KMS-11 (cell line): ENCODE measurements around the gene COX18.

ENCODE experiments used
- H2AFZ ChIP-seq: fragments of 200-600 bp; sonication (generic); 2 replicates; pipeline ENCODE4 v1.6.1; 2016; ENCODE audit warnings: antibody characterized with exemption, mixed run types, low read depth
- H3K27ac ChIP-seq: fragments of 200-600 bp; sonication (generic); 2 replicates; pipeline ENCODE4 v1.6.1; 2016; ENCODE audit warnings: mild to moderate bottlenecking, mixed run types
- H3K27me3 ChIP-seq: fragments of 200-600 bp; sonication (generic); 2 replicates; pipeline ENCODE4 v1.6.1; 2017; ENCODE audit warnings: mild to moderate bottlenecking, low read depth, mixed run types, moderate library complexity; ENCODE audit not compliant: insufficient read depth
- H3K36me3 ChIP-seq: fragments of 200-600 bp; sonication (generic); 2 replicates; pipeline ENCODE4 v1.6.1; 2017; ENCODE audit warnings: mild to moderate bottlenecking, mixed run types; ENCODE audit not compliant: insufficient read depth
- H3K4me1 ChIP-seq: fragments of 200-600 bp; sonication (generic); 2 replicates; pipeline ENCODE4 v1.6.1; 2016; ENCODE audit warnings: mild to moderate bottlenecking, low read depth, mixed run types; ENCODE audit not compliant: poor library complexity, severe bottlenecking
- H3K4me2 ChIP-seq: fragments of 200-600 bp; sonication (generic); 2 replicates; pipeline ENCODE4 v1.7.0; 2016; ENCODE audit warnings: mild to moderate bottlenecking, mixed run types
- H3K4me3 ChIP-seq: fragments of 200-600 bp; sonication (generic); IDR thresholded peaks from 2 replicates; pipeline ENCODE4 v1.6.1; 2017; ENCODE audit warnings: low read depth, low read length, mixed read lengths; ENCODE audit not compliant: insufficient read depth
- H3K79me2 ChIP-seq: fragments of 200-600 bp; sonication (generic); 2 replicates; pipeline ENCODE4 v1.6.1; 2016; ENCODE audit warnings: low read depth, mixed run types; ENCODE audit not compliant: insufficient read depth
- H3K9ac ChIP-seq: fragments of 200-600 bp; sonication (generic); 2 replicates; pipeline ENCODE4 v1.6.1; 2016; ENCODE audit warnings: mild to moderate bottlenecking, mixed run types
- H4K20me1 ChIP-seq: fragments of 200-600 bp; sonication (generic); 2 replicates; pipeline ENCODE4 v1.6.1; 2016; ENCODE audit warnings: mild to moderate bottlenecking, mixed run types; ENCODE audit not compliant: insufficient read depth
- CTCF ChIP-seq: fragments of 200-600 bp; sonication (generic); conservative IDR thresholded peaks from 2 replicates; pipeline ENCODE4 v1.6.1; 2017; ENCODE audit warnings: low read depth, mild to moderate bottlenecking, antibody characterized with exemption, low read length, moderate library complexity, mixed read lengths

Gene COX18

GRCh38 chr4:73012673-73013072 is 56.8 kb downstream of the COX18 start:
- no peak for TF ChIP-seq CTCF
- Histone ChIP-seq H3K4me1 (no peaks in the 10 kb centered on the region), H4K20me1 (no peaks in the 10 kb centered on the region), H3K27me3 (no peaks in the 10 kb centered on the region), H3K36me3 (no peaks in the 10 kb centered on the region), H3K4me2 (no peak overlapping the region), H3K79me2 (no peaks in the 10 kb centered on the region), H3K4me3 (no peak overlapping the region), H3K27ac (no peak overlapping the region), H3K9ac (no peak overlapping the region), H2AFZ (no peak overlapping the region)

- Histone ChIP-seq H2AFZ (no peak overlapping the region), H3K4me1 (no peaks in the 10 kb centered on the region), H3K4me2 (no peak overlapping the region), H3K27me3 (no peaks in the 10 kb centered on the region), H3K79me2 (no peaks in the 10 kb centered on the region), H4K20me1 (no peaks in the 10 kb centered on the region), H3K9ac (no peak overlapping the region), H3K27ac (no peak overlapping the region), H3K4me3 (no peak overlapping the region), H3K36me3 (no peaks in the 10 kb centered on the region)
- TF ChIP-seq CTCF: no peak
Measured at GRCh38 chr4:73011629-73011985, 57.9 kb downstream of the COX18 start.

- no peak for TF ChIP-seq CTCF
- no peak overlapping the region for H3K4me3 ChIP-seq
- no peak overlapping the region for H2AFZ ChIP-seq
- no peak overlapping the region for H3K27ac ChIP-seq
- no peak overlapping the region for H3K9ac ChIP-seq
- H3K36me3 ChIP-seq: no peaks in the 10 kb centered on the region
- H4K20me1 ChIP-seq: no peaks in the 10 kb centered on the region
- no peaks in the 10 kb centered on the region for H3K4me1 ChIP-seq
- no peak overlapping the region for H3K4me2 ChIP-seq
- H3K79me2 ChIP-seq: no peaks in the 10 kb centered on the region
- no peaks in the 10 kb centered on the region for H3K27me3 ChIP-seq
Measured at GRCh38 chr4:73010789-73011628, 58.5 kb downstream of the COX18 start.

- Histone ChIP-seq H3K36me3 (no peaks in the 10 kb centered on the region), H3K9ac (no peak overlapping the region), H3K4me3 (no peak overlapping the region), H3K4me2 (no peak overlapping the region), H3K27me3 (no peaks in the 10 kb centered on the region), H3K79me2 (no peaks in the 10 kb centered on the region), H2AFZ (no peak overlapping the region), H3K4me1 (no peaks in the 10 kb centered on the region), H3K27ac (no peak overlapping the region), H4K20me1 (no peaks in the 10 kb centered on the region)
- TF ChIP-seq CTCF: no peak
Measured at GRCh38 chr4:73007526-73008100, 61.9 kb downstream of the COX18 start.
